PC-9 (cell line): Measurements from ENCODE around the gene GRIN2D. TPM values are rescaled to one million over a fixed set of nuclear protein-coding genes. Genes with fewer than 3 reads are reported as not detected.

ENCODE experiments used
- BruUV-seq: library from RNA; stranded (reverse); fragments of 400-500 nt; replicated peaks from 2 replicates; lab custom pipeline; 2021; lab: Mats Ljungman, UMichigan
- CTCF ChIA-PET: fragments of 300-600 bp; sonication (Branson Sonifier 250); formaldehyde crosslinking; loops from one replicate; lab custom pipeline; 2022; ENCODE audit warnings: antibody characterized with exemption; lab: Charles Lee
- POLR2A ChIA-PET: fragments of 300-600 bp; sonication (Branson Sonifier 250); formaldehyde crosslinking; loops from one replicate; lab custom pipeline; 2022; ENCODE audit warnings: antibody characterized with exemption; ENCODE audit not compliant: unreplicated experiment; lab: Charles Lee
- DNase-seq, 2 experiments: peaks; one replicate each; pipeline versions ENCODE4 v3.0.0 to v3.0.0-alpha.2; 2015 to 2022; ENCODE audit warnings: mixed read lengths in 1 of 2
- H2AFZ ChIP-seq: fragments of 200-600 bp; sonication (generic); 2 replicates; pipeline ENCODE4 v1.8.1; 2017; ENCODE audit warnings: antibody characterized with exemption
- H3F3A ChIP-seq: fragments of 200-600 bp; sonication (generic); 2 replicates; pipeline ENCODE4 v1.8.1; 2017; ENCODE audit warnings: antibody characterized with exemption, mild to moderate bottlenecking, low read depth; ENCODE audit not compliant: insufficient read depth
- H3K27ac ChIP-seq: fragments of 200-600 bp; sonication (generic); 2 replicates; pipeline ENCODE4 v1.6.1; 2016; ENCODE audit warnings: mixed run types
- H3K27me3 ChIP-seq: fragments of 200-600 bp; sonication (generic); 2 replicates; pipeline ENCODE4 v1.6.1; 2016; ENCODE audit warnings: low read depth, mixed run types; ENCODE audit not compliant: insufficient read depth
- H3K36me3 ChIP-seq: fragments of 200-600 bp; sonication (generic); 2 replicates; pipeline ENCODE4 v1.6.1; 2016; ENCODE audit warnings: low read depth, mixed run types
- H3K4me1 ChIP-seq: fragments of 200-600 bp; sonication (generic); replicated peaks from 2 replicates; pipeline ENCODE4 v1.6.1; 2016; ENCODE audit warnings: mixed run types; ENCODE audit not compliant: insufficient read depth
- H3K4me2 ChIP-seq: fragments of 200-600 bp; sonication (generic); 2 replicates; pipeline ENCODE4 v1.6.1; 2017; ENCODE audit warnings: mixed run types
- H3K4me3 ChIP-seq: fragments of 200-600 bp; sonication (generic); 2 replicates; pipeline ENCODE4 v1.6.1; 2016; ENCODE audit warnings: mixed run types
- H3K79me2 ChIP-seq: fragments of 200-600 bp; sonication (generic); 2 replicates; pipeline ENCODE4 v1.6.1; 2017; ENCODE audit warnings: low read depth, mixed run types
- H3K9me2 ChIP-seq: fragments of 200-600 bp; sonication (generic); 2 replicates; pipeline ENCODE4 v1.8.1; 2017; ENCODE audit warnings: mild to moderate bottlenecking; ENCODE audit not compliant: insufficient read depth
- H3K9me3 ChIP-seq: fragments of 200-600 bp; sonication (generic); 2 replicates; pipeline ENCODE4 v1.8.1; 2016; ENCODE audit warnings: low read depth; ENCODE audit not compliant: insufficient read depth
- H4K20me1 ChIP-seq: fragments of 200-600 bp; sonication (generic); 2 replicates; pipeline ENCODE4 v1.8.1; 2017; ENCODE audit not compliant: insufficient read depth
- EZH2 ChIP-seq: fragments of 200-600 bp; sonication (generic); IDR thresholded peaks from 2 replicates; pipeline ENCODE4 v1.8.0; 2017; ENCODE audit warnings: antibody characterized with exemption, low read depth
- intact Hi-C: fragments of 100-400 bp; cut with micrococcal nuclease; formaldehyde crosslinking; loops from one replicate; pipeline ENCODE4 v1.10.0; 2022; ENCODE audit not compliant: unreplicated experiment
- total RNA-seq: library from RNA; stranded (reverse); gene quantifications from 2 replicates; pipeline ENCODE4 v1.2.3, GENCODE V29; 2021
- TF ChIP-seq, protein P1 (sequence below): fragments of 200-600 bp; sonication (generic); conservative IDR thresholded peaks from 2 replicates; pipeline ENCODE4 v1.6.1; 2017; ENCODE audit warnings: mixed run types, antibody characterized with exemption, mild to moderate bottlenecking, moderate library complexity

Gene GRIN2D
- total RNA-seq, 1 experiment from 2014 or later, result 3.8 TPM

DNA sequence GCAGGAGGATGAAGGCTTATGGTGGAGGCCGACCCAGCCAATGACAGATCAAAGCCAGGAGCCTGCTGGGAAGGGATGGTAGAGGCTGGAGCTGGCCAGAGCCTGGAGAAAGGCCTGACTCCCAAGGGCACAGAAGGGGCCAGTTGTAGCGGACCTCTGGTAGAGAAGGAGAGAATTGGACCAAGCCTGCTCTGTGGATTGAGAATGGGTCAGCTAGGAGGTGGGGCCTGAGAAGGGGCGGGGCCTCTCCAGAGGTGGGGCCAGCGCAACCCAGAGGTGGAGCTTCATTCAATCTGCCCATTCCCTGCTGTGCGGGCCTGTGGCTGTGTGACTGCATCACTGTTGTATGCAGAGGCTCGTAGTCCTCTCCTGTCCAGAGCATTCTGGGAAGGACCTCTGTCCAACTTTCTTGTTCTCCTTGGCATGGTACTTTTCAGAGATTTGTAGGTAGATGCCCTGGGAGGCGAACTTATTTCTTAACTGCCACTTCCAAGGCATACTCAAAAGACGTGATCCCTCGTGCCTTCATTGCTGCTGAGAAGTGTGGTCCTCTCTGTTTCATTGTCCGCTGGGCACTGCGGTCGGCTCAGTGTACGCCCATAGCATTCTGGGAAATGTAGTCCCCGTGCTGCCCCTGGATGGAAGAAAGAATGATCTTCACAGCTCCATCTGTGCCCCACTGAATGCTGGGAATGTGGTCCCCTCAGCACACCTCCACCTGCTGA, 6.7 kb downstream of the GRIN2D start:
- BruUV-seq, result TSS peak; percentile 45
- peak overlapping the region; percentile 83 for H3K4me2 ChIP-seq
- no peaks in the 10 kb centered on the region for H3K36me3 ChIP-seq
- H3K27me3 ChIP-seq, result no peaks in the 10 kb centered on the region
- intact Hi-C loops, result no loop called here
- TF ChIP-seq EZH2, result no peak
- TF ChIP-seq, protein P1, sequence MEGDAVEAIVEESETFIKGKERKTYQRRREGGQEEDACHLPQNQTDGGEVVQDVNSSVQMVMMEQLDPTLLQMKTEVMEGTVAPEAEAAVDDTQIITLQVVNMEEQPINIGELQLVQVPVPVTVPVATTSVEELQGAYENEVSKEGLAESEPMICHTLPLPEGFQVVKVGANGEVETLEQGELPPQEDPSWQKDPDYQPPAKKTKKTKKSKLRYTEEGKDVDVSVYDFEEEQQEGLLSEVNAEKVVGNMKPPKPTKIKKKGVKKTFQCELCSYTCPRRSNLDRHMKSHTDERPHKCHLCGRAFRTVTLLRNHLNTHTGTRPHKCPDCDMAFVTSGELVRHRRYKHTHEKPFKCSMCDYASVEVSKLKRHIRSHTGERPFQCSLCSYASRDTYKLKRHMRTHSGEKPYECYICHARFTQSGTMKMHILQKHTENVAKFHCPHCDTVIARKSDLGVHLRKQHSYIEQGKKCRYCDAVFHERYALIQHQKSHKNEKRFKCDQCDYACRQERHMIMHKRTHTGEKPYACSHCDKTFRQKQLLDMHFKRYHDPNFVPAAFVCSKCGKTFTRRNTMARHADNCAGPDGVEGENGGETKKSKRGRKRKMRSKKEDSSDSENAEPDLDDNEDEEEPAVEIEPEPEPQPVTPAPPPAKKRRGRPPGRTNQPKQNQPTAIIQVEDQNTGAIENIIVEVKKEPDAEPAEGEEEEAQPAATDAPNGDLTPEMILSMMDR, result no peak
- peaks cover 47% of the 10 kb centered on the region for H3F3A ChIP-seq
- no peaks in the 10 kb centered on the region for H3K9me2 ChIP-seq
- peaks cover 24% of the 10 kb centered on the region for H3K4me1 ChIP-seq
- no peak overlapping the region for H2AFZ ChIP-seq
- ChIA-PET CTCF (no interaction called here), POLR2A (no interaction called here)
- peaks cover 33% of the 10 kb centered on the region for H4K20me1 ChIP-seq
- peak; percentile 31 to 46 for DNase-seq
- H3K4me3 ChIP-seq, result peak overlapping the region; percentile 80; the same call in 1 of the 2 replicates
- H3K27ac ChIP-seq, result peak overlapping the region; percentile 84; the same call in 1 of the 2 replicates
- no peaks in the 10 kb centered on the region for H3K9me3 ChIP-seq
- H3K79me2 ChIP-seq, result peaks cover 62% of the 10 kb centered on the region

DNA sequence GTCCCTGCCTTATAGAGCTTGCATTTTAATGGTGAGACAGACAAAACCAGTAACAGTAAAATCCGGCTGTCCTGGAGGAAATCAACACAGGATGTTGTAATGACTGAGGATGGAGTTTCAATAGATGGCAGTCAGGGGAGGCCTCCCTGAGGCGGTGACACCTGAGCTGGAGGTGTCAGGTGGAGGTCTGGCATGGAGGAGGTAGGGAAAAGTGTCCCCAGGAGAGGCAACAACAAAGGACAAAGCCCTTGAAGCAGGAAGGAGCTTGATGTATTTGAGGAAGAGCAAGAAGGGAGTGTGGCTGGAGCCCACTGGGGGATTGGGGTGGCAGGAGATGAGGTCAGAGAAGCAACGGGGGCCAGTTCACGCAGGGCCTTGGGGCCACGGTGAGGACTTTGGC, 7.8 kb downstream of the GRIN2D start:
- Histone ChIP-seq H3K9me2 (no peaks in the 10 kb centered on the region), H3K4me3 (no peak overlapping the region), H3K9me3 (no peaks in the 10 kb centered on the region), H3F3A (peaks cover 36% of the 10 kb centered on the region), H3K4me2 (no peak overlapping the region), H3K36me3 (no peaks in the 10 kb centered on the region), H4K20me1 (peaks cover 36% of the 10 kb centered on the region), H3K27me3 (no peaks in the 10 kb centered on the region), H2AFZ (no peak overlapping the region), H3K4me1 (peaks cover 32% of the 10 kb centered on the region), H3K27ac (no peak overlapping the region), H3K79me2 (peaks cover 73% of the 10 kb centered on the region)
- peak in 1 of 2 experiments; percentile 28 for DNase-seq
- no peak for TF ChIP-seq EZH2
- TF ChIP-seq, protein P1, result no peak
- ChIA-PET POLR2A (interaction anchor here (0.6 kb wide), 1 partner anchor 205 kb away, joined by 3 read pairs; the partner anchor contains the start of gene SPACA4), CTCF (interaction anchor here (0.7 kb wide), 1 partner anchor 46 kb away, joined by 5 read pairs; no protein-coding TSS in a partner anchor)
- BruUV-seq, result no TSS peak
- intact Hi-C loops, result no loop called here

DNA sequence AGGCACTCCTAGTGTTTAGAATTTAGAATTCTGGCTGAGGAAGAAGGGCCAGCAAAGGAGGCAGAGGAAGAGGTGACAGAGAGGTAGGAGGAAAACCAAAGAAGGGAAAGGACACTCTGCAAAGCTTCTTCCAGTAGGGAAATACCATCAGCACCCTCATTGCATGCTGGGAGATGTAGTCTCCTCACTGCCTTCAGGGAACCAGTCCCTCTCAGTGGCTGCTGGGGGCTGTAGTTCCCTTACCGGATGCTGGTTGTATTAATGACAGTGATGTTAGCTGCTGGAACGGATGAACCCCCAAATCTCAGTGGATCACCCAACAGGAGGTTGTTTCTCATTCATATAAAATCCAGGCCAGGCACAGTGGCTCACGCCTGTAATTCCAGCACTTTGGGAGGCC, 10.1 kb downstream of the GRIN2D start:
- TF ChIP-seq, protein P1, result no peak
- no peak for TF ChIP-seq EZH2
- ChIA-PET POLR2A (interaction anchor here (0.6 to 0.7 kb wide), 3 partner anchors 13 to 98 kb away, joined by 3 to 22 read pairs (median 3); partner anchors contain the start of gene TMEM143), CTCF (interaction anchor here (0.6 kb wide), 1 partner anchor 107 kb away, joined by 3 read pairs; no protein-coding TSS in a partner anchor)
- Histone ChIP-seq H2AFZ (no peak overlapping the region), H3K79me2 (peaks cover 81% of the 10 kb centered on the region), H3K9me3 (no peaks in the 10 kb centered on the region), H3K27me3 (no peaks in the 10 kb centered on the region), H3F3A (peaks cover 28% of the 10 kb centered on the region), H3K4me1 (peaks cover 19% of the 10 kb centered on the region), H4K20me1 (peaks cover 50% of the 10 kb centered on the region), H3K36me3 (no peaks in the 10 kb centered on the region), H3K4me3 (no peak overlapping the region), H3K4me2 (no peak overlapping the region), H3K9me2 (no peaks in the 10 kb centered on the region), H3K27ac (no peak overlapping the region)
- DNase-seq, result peak; percentile 35
- intact Hi-C loops, result no loop called here
- BruUV-seq, result no TSS peak
